H1 (cell line): Measurements from ENCODE around the gene MKNK2. TPM values are rescaled to one million over a fixed set of nuclear protein-coding genes. Genes with fewer than 3 reads are reported as not detected.

Source experiments
- MAFK ChIP-seq: IDR thresholded peaks from 2 replicates; pipeline ENCODE4 v1.6.1; 2012; ENCODE audit warnings: low read depth, mild to moderate bottlenecking, improper control_type of control experiment, low read length
- RBBP5 ChIP-seq: IDR thresholded peaks from 2 replicates; pipeline ENCODE4 v1.7.1; 2012; ENCODE audit warnings: low read depth, mild to moderate bottlenecking, inconsistent platforms, low read length, moderate library complexity, borderline replicate concordance
- SP2 ChIP-seq: IDR thresholded peaks from 2 replicates; pipeline ENCODE4 v1.6.1; 2012; ENCODE audit warnings: mild to moderate bottlenecking, low read length, inconsistent platforms
- ZNF274 ChIP-seq: IDR thresholded peaks from 2 replicates; pipeline ENCODE4 v1.7.0; 2012; ENCODE audit warnings: low read length, borderline replicate concordance; ENCODE audit errors: extremely low read depth
- polyA plus RNA-seq, 7 experiments: library from polyadenylated mRNA; depleted of rRNA in 3 of 7; stranded (reverse) in 5 of 7; unstranded in 2 of 7; fragments of >200 nt in 5 of 7; fragments of 200-250 nt in 2 of 7; gene quantifications; 1 replicate in 5 of 7; 2 replicates in 1 of 7; 4 replicates in 1 of 7; pipeline versions ENCODE4 v1.2.1 to v1.2.3, GENCODE V29; 2011 to 2013; ENCODE audit warnings: missing spikeins in 2 of 7, mixed read lengths in 2 of 7
- total RNA-seq: library from RNA; stranded (reverse); fragmentation: NEBNext Ultra II Directional; extraction: Animal tissue kit (Norgen Biotek cat#: 25700); gene quantifications from 2 replicates; pipeline ENCODE4 v1.2.1, GENCODE V29; 2021

Gene MKNK2
- total and polyA plus RNA-seq, 2 of the 8 experiments (the other 6 are each of a cell fraction or from before 2014, with no cell fraction given): 163 to 166 TPM

DNA sequence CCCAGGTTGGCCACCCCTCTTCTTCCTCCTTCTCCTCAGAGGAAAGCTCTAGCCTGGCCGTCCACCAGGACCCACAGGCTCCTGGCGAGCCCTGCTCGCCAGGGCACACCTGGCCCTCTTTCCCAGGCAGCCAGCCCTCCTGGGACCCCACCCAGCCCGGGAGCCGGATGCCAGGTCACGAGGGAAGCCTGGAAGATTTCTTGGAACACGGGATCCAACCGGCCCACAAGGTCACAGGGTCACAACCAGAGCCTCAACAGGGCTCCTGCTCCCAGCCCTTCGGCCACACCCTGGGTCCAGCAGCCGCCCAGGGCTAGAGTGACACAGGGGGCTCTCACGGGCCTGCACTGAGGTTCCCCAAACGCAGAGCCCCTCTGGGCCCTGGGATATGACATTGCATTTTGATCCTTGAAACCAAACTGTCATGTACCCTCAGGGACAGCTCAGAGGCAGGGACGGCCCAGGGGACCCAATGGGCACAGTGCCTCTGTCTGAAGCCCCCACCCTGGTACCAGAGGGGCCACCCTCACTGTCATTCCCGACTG lies 5.5 kb downstream of the MKNK2 start (continued):
- TF ChIP-seq ZNF274: no peak
- no peak for TF ChIP-seq MAFK
- no peak for TF ChIP-seq SP2
- no peak for TF ChIP-seq RBBP5
